Hypothalamus (tissue), 51 donors: ENCODE data around the gene VTI1A.
"Not testable (repeated sequence)": the region's sequence is repeated elsewhere in the genome, so short reads cannot be mapped to it uniquely, and the experiment has no call there.

ENCODE experiments used
- DNase-seq, 51 donors: peaks; one replicate each; lab custom pipeline; 2025; lab: John Stamatoyannopoulos, UW

The VTI1A gene

GRCh38 chr10:112843623-112844022 lies 396.6 kb downstream of the VTI1A start:
- no peak for DNase-seq

- no peak for DNase-seq
Observed at GRCh38 chr10:112844681-112845544, 397.9 kb downstream of the VTI1A start.

DNA sequence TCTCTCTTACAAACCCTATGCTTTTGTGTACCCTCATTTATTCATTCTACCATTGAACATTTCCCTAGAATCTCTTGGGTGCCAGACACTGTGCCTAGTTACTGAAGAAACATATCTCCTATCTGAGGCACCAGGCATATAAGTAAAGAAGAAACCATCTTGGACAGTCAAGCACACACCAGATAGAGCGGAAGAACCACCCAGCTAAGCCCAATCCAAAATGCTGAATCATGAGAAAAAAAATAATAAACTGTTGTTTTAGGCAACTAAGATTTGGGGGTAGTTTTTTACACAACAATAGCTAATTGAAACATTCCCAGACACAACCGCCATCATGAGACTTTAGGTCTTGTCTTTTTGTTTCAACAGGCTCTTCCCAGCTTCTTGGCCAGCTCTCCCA lies 400.8 kb downstream of the VTI1A start:
- DNase-seq = no peak

- DNase-seq = no peak
Observed at GRCh38 chr10:112848228-112848627, 401.2 kb downstream of the VTI1A start.

GRCh38 chr10:112848868-112849430 lies 401.9 kb downstream of the VTI1A start:
- DNase-seq = no peak

DNA sequence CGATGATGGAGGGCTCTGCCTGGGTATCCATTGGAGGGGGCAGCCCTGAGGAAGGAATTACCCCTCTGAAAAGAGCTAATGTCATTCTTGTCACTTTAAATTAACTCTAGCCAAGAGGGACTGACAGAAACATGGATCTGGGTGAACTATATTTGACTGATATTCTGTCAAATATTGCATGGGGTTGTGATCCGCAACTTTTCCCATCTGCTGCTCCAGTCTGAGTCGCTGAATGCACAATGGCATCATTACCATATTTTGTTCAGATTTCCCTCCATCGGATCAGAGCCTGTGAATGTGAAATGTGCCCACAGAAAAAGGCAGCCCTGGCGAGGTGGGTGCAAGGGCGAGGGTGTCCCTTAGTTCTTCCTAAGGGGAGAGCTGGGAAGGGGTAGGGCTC lies 402.5 kb downstream of the VTI1A start:
- DNase-seq = no peak

DNA sequence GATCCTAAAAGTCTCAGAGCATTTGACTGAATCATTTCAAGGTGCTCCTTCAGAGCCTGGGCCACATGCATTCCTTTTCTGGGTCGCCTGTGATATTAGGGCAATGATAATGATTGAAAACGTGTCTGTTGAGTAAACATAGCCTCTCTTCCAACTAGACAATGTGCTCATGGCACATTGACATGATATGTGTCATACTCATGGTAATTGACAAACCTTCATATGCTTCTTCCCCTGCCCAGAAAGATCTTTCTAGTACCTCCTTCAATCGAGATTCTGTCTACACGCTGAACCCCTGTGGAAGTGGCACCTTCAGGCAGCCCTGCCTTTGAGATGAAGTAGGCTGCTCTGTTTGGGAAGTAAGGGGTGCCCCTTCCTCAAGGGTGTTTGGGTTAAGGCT lies 404.2 kb downstream of the VTI1A start:
- DNase-seq = no peak

DNA sequence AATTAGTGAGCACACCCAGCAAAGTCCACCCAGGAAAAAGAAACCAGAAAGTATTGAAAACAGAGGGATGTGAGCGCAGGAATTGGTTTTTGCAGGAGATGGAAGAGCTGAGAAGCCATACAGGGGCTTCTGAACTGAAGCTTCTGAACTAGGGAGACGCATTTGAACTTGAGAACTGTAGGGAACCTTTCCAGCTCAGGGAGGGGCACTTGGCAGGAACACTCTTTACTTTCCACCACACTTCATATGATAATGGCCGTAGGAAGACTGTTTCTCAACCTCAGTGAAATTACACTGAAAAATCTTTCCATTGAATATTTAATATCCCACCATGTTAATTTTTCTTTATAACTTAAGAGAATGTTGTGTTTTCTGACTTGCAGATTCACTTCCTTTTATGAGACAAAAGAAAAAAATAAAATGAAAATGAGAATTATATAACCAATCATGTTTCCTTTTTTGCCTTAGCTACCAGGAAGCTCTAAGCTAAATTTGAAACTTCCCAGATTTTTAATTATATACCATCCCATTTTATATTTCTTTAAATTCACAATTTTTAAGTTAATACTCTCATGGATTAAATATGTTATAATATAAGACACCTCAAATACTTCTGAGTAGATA lies 404.7 kb downstream of the VTI1A start:
- DNase-seq = no peak

DNA sequence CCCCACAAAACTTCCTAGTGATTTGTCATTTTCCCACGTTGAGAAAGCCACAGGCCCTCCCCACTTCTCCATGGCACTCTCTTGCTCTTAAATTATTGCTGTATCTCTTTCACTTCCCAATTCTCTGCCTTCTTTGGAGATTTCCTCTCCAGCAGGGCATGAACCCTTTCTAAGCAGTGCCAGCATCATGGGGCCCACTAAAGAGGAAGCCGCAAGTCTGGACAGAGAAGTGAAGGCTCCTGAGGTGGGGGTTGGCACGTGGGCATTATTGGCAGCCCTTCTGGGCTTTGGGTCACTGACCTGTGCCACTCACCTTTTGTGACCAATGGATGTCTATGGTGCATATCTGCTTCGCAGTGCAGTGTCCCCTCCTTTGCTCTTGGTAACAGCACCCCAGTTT lies 405.3 kb downstream of the VTI1A start:
- peak in 13 of 51 donors; percentile 4 to 33 (median 16) for DNase-seq

- DNase-seq = no peak
Observed at GRCh38 chr10:112855134-112855533, 408.1 kb downstream of the VTI1A start.

DNA sequence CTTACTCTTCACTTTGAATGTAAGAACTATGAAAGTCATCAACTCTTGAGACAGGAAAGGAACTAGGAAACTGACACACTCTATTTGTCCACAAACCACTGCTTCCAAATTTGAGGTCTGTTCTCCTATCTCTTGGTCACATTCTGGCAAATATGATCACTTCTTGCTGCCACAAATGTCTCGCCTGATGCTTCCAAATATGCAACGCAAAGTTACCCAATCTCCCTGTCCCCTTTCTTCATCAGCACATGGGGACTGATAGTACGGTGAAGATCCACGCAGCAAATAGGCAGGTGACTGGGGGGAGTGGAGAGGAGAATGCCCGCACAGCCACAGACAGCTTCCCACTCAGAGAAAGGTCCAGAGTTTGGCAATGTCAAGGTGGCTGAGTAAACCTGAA lies 410.5 kb downstream of the VTI1A start:
- DNase-seq = no peak

GRCh38 chr10:112858986-112859651 lies 412.1 kb downstream of the VTI1A start:
- no peak for DNase-seq

DNA sequence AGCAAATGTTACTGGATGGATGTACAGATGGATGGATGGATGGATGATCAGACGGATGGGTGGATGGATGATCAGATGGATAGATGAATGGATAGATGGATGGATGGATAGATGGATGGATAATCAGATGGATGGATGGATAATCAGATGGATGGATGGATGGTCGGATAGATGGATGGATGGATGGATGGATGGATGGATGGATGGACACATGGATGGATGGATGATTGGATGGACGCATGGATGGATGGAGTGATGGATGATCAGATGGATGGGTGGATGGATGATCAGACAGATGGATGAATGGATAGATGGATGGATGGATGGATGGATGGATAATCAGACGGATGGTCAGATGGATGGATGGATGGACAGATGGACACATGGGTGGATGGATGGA lies 412.8 kb downstream of the VTI1A start:
- no peak for DNase-seq

GRCh38 chr10:112863461-112863860 lies 416.4 kb downstream of the VTI1A start:
- not testable (repeated sequence) for DNase-seq
